Chondrocyte (in vitro differentiated cells): ENCODE data around the gene PRELID3B. TPM values are rescaled to one million over a fixed set of nuclear protein-coding genes. Genes with fewer than 3 reads are reported as not detected.

ENCODE experiments used
- DNase-seq: peaks from one replicate; pipeline ENCODE4 v3.0.0; 2021; ENCODE audit warnings: mixed read lengths, low spot score
- H3K27ac Mint-ChIP-seq: one replicate; pipeline ENCODE4 v1.8.0; 2021; ENCODE audit warnings: mild to moderate bottlenecking, moderate library complexity, mixed read lengths; ENCODE audit not compliant: unreplicated experiment
- H3K27me3 Mint-ChIP-seq: 2 replicates; pipeline ENCODE4 v1.8.0; 2021; ENCODE audit warnings: low read depth, mixed read lengths
- H3K36me3 Mint-ChIP-seq: 2 replicates; pipeline ENCODE4 v1.8.0; 2021; ENCODE audit warnings: low read depth, mixed read lengths
- H3K4me1 Mint-ChIP-seq: 2 replicates; pipeline ENCODE4 v1.8.0; 2021; ENCODE audit warnings: low read depth, mild to moderate bottlenecking, mixed read lengths
- H3K4me3 Mint-ChIP-seq: one replicate; pipeline ENCODE4 v1.8.0; 2021; ENCODE audit warnings: mild to moderate bottlenecking, moderate library complexity, mixed read lengths; ENCODE audit not compliant: unreplicated experiment
- H3K9me3 Mint-ChIP-seq: 2 replicates; pipeline ENCODE4 v1.8.0; 2021; ENCODE audit warnings: low read depth, mixed read lengths
- CTCF ChIP-seq: fragments of 200-600 bp; sonication (generic); IDR thresholded peaks from 2 replicates; pipeline ENCODE4 v1.5.0; 2021; ENCODE audit warnings: antibody characterized with exemption, mild to moderate bottlenecking, moderate library complexity
- total RNA-seq: library from RNA; stranded (reverse); gene quantifications from 3 replicates; pipeline ENCODE4 v1.2.1, GENCODE V29; 2021

PRELID3B gene
- total RNA-seq, 1 donor from 2014 or later, result 41.1 TPM

DNA sequence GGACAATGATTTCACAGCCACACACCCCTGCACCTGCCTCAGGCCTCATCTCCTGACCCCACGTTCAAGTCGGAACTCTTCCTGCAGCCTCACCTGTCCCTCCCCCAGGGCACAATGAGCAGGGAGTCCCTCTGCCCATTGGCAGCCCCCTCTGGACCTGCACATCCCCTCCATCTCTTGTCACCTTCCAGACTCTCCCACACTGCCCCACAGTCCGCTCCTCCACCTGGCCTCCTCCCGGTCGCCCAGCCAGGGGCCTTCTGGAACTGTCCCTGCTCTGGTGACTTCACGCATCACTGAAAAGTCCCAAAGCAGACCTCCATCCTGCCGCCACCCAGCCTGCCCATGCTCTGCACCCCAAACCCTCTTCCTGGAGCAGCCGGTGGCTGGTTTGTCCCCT lies 40.2 kb downstream of the PRELID3B start:
- Mint-ChIP-seq H3K27me3 (no peaks in the 10 kb centered on the region), H3K4me1 (peaks cover 21% of the 10 kb centered on the region), H3K4me3 (no peak overlapping the region), H3K9me3 (no peaks in the 10 kb centered on the region), H3K36me3 (peaks cover 7% of the 10 kb centered on the region), H3K27ac (no peak overlapping the region)
- no peak for TF ChIP-seq CTCF
- no peak for DNase-seq

DNA sequence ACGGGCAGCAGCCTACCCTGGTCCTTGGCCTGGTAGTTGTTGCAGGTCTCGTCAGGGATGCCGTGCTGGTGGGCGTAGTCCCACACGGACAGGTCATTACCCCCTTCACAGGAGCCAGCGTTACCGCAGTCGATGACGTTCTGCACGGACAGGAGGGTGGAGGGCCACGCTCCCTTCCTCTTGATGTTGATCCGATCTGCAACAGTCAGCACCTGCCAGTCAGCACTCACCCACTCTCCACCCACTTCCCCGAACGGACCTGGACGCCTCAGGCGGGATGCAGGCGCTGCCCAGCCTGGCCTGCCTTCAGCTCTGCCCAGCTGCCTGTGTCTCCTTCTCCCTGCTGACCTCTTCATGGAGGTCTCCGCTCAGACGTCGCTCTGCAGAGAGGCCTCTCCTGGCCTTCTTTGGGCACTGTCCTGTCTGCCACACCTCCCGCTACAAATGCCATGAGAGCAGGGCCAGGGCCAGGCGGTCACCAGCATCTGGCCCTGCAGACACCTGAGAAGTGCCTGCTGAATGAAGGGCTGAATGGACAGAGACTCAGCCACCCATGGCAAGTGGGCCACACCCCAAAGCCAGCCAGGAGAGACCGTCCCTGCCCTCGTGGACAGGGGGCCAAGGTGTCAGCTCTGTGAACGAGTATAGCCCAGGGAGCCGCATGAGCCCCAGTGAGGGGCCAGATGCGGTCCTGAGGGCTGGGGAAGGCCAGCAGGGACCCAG lies 41.0 kb downstream of the PRELID3B start:
- H3K36me3 Mint-ChIP-seq, result peaks cover 11% of the 10 kb centered on the region
- H3K9me3 Mint-ChIP-seq, result no peaks in the 10 kb centered on the region
- no peak overlapping the region for H3K27ac Mint-ChIP-seq
- peaks cover 21% of the 10 kb centered on the region for H3K4me1 Mint-ChIP-seq
- no peak overlapping the region for H3K4me3 Mint-ChIP-seq
- H3K27me3 Mint-ChIP-seq, result no peaks in the 10 kb centered on the region
- DNase-seq, result no peak
- no peak for TF ChIP-seq CTCF

GRCh38 chr20:59001068-59001448 lies 41.5 kb downstream of the PRELID3B start:
- no peak for TF ChIP-seq CTCF
- Mint-ChIP-seq H3K9me3 (no peaks in the 10 kb centered on the region), H3K4me1 (peaks cover 21% of the 10 kb centered on the region), H3K27me3 (no peaks in the 10 kb centered on the region), H3K27ac (no peak overlapping the region), H3K4me3 (no peak overlapping the region), H3K36me3 (peaks cover 12% of the 10 kb centered on the region)
- no peak for DNase-seq

GRCh38 chr20:59000326-59000725 lies 42.3 kb downstream of the PRELID3B start:
- Mint-ChIP-seq H3K4me1 (peaks cover 20% of the 10 kb centered on the region), H3K36me3 (peaks cover 17% of the 10 kb centered on the region), H3K4me3 (no peak overlapping the region), H3K27me3 (no peaks in the 10 kb centered on the region), H3K9me3 (no peaks in the 10 kb centered on the region), H3K27ac (no peak overlapping the region)
- no peak for DNase-seq
- no peak for TF ChIP-seq CTCF

DNA sequence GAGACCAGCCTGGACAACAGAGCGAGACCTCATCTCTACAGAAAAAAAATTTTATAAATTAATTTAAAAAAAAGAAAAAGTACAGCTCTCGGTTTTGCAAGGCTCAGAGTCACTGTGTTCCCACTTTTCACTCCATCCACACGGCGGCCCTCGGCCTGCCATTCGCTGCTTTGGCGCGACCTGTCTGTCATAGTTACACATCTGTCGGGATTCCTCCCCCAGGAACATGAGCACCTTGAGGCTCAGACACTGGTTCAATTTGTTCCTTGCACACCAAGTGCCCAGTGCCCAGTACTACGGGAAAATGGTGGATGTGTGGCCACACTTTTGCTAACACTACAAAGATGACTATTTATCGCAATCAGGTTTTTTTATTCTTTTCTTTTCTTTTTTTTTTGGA lies 43.9 kb downstream of the PRELID3B start:
- Mint-ChIP-seq H3K36me3 (peaks cover 25% of the 10 kb centered on the region), H3K27me3 (no peaks in the 10 kb centered on the region), H3K9me3 (no peaks in the 10 kb centered on the region), H3K27ac (no peak overlapping the region), H3K4me1 (peaks cover 5% of the 10 kb centered on the region), H3K4me3 (no peak overlapping the region)
- DNase-seq, result no peak
- no peak for TF ChIP-seq CTCF
